ENCODE results near the gene FBLN2.

The FBLN2 gene

GRCh38 chr3:13674538-13675185 lies 125.7 kb downstream of the FBLN2 start:
- in situ Hi-C loops (cut with MboI; ENCODE audit: low sequenced_read_pairs) = no loop called here

GRCh38 chr3:13676356-13677017 lies 127.6 kb downstream of the FBLN2 start:
- in situ Hi-C loops (cut with MboI; ENCODE audit: low sequenced_read_pairs) = no loop called here

GRCh38 chr3:13677272-13677671 lies 128.3 kb downstream of the FBLN2 start:
- in situ Hi-C loops (cut with MboI; ENCODE audit: low sequenced_read_pairs) = no loop called here

- in situ Hi-C loops (cut with MboI; ENCODE audit: low sequenced_read_pairs) = no loop called here
Measured at GRCh38 chr3:13681931-13682330, 133.0 kb downstream of the FBLN2 start.

- in situ Hi-C loops (cut with MboI; ENCODE audit: low sequenced_read_pairs) = no loop called here
Measured at GRCh38 chr3:13682331-13683013, 133.5 kb downstream of the FBLN2 start.

GRCh38 chr3:13683288-13683687 lies 134.4 kb downstream of the FBLN2 start:
- in situ Hi-C loops (cut with MboI; ENCODE audit: low sequenced_read_pairs) = no loop called here

- in situ Hi-C loops (cut with MboI; ENCODE audit: low sequenced_read_pairs) = no loop called here
Measured at GRCh38 chr3:13683772-13684171, 134.8 kb downstream of the FBLN2 start.

GRCh38 chr3:13684350-13684749 lies 135.4 kb downstream of the FBLN2 start:
- in situ Hi-C loops (cut with MboI; ENCODE audit: low sequenced_read_pairs) = no loop called here

GRCh38 chr3:13684854-13685253 lies 135.9 kb downstream of the FBLN2 start:
- in situ Hi-C loops (cut with MboI; ENCODE audit: low sequenced_read_pairs) = no loop called here

GRCh38 chr3:13685721-13686120 lies 136.8 kb downstream of the FBLN2 start:
- in situ Hi-C loops (cut with MboI; ENCODE audit: low sequenced_read_pairs) = no loop called here

- in situ Hi-C loops (cut with MboI; ENCODE audit: low sequenced_read_pairs) = no loop called here
Measured at GRCh38 chr3:13686367-13687160, 137.6 kb downstream of the FBLN2 start.

GRCh38 chr3:13687517-13687943 lies 138.6 kb downstream of the FBLN2 start:
- in situ Hi-C loops (cut with MboI; ENCODE audit: low sequenced_read_pairs) = no loop called here
